Activated CD8-positive, alpha-beta T cell treated with anti-CD3 and anti-CD28 coated beads for 36 hours (primary cell): Measurements from ENCODE around the gene SH3PXD2B. TPM values are rescaled to one million over a fixed set of nuclear protein-coding genes. Genes with fewer than 3 reads are reported as not detected.

ENCODE experiments used
- ATAC-seq: fragments of 200-7000 bp; cut with Tn5 transposase; one replicate; pipeline ENCODE4 v1.10.0; 2021; ENCODE audit warnings: mild to moderate bottlenecking, moderate library complexity
- CTCF ChIA-PET: fragments of 350-600 bp; sonication (Branson Sonifier 250); formaldehyde crosslinking; loops from one replicate; lab custom pipeline; 2021; ENCODE audit warnings: antibody characterized with exemption; lab: Charles Lee
- POLR2A ChIA-PET: fragments of 350-600 bp; sonication (Branson Sonifier 250); formaldehyde crosslinking; loops from one replicate; lab custom pipeline; 2021; ENCODE audit warnings: antibody characterized with exemption; lab: Charles Lee
- DNase-seq: peaks from one replicate; pipeline ENCODE4 v3.0.0-alpha.2; 2020
- H3K27ac Mint-ChIP-seq: one replicate; pipeline ENCODE4 v1.8.0; 2021; ENCODE audit warnings: mild to moderate bottlenecking, mixed read lengths
- H3K27me3 Mint-ChIP-seq: one replicate; pipeline ENCODE4 v1.8.0; 2021; ENCODE audit warnings: mixed read lengths
- H3K36me3 Mint-ChIP-seq: one replicate; pipeline ENCODE4 v1.8.0; 2021; ENCODE audit warnings: low read depth, mixed read lengths
- H3K4me1 Mint-ChIP-seq: one replicate; pipeline ENCODE4 v1.8.0; 2021; ENCODE audit warnings: low read depth, mixed read lengths
- H3K4me3 Mint-ChIP-seq: one replicate; pipeline ENCODE4 v1.8.0; 2021; ENCODE audit warnings: mild to moderate bottlenecking, moderate library complexity, mixed read lengths
- H3K9me3 Mint-ChIP-seq: one replicate; pipeline ENCODE4 v1.8.0; 2021; ENCODE audit warnings: mixed read lengths
- intact Hi-C: fragments of 100-400 bp; cut with micrococcal nuclease; formaldehyde crosslinking; loops from one replicate; pipeline ENCODE4 v1.10.0; 2022
- total RNA-seq, 2 experiments: library from RNA; stranded (reverse); gene quantifications; one replicate each; pipeline ENCODE4 v1.2.3, GENCODE V29; 2021
- TF ChIP-seq, protein P1 (sequence below): fragments of 200-600 bp; IDR thresholded peaks from one replicate; pipeline ENCODE4 v1.8.0; 2022; ENCODE audit warnings: antibody characterized with exemption, mild to moderate bottlenecking

Gene SH3PXD2B
- total RNA-seq, 2 experiments from 2014 or later: 0.38 to 0.47 TPM

DNA sequence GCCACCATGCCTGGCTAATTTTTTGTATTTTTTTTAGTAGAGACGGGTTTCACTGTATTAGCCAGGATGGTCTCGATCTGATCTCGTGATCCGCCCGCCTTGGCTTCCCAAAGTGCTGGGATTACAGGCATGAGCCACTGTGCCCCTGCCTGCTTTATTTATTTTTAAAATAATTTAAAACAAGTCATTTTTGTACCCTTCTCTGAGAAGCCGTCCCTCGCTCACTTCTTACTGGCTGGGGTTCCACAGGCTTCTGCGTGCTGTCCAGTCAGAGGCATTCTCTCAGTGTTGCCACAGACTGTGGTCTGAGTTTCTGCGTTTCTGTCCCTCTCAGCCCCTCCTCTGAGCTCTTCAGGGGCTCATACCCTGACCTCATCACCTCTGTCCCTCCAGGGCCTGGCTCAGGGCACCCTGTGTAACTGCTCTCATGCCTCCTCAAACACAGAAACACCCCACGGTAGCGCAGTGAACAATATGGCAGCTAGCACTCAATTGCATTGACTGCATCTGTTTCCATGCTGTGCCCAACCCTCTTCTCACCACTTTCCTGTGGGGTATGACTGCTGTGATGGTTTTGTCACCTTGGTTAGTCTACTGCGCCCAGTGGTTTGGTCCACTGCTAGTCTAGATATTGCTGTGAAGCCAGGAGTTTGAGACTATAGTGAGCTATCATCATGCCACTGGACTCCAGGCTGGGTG lies 44.3 kb upstream of the SH3PXD2B start:
- ATAC-seq (no peak), DNase-seq (no peak)
- no peaks in the 10 kb centered on the region for H3K36me3 Mint-ChIP-seq
- no peaks in the 10 kb centered on the region for H3K4me1 Mint-ChIP-seq
- ChIA-PET POLR2A (no interaction called here), CTCF (interaction anchor here (1.0 to 1.8 kb wide), 2 partner anchors 19 to 216 kb away, joined by 3 to 4 read pairs; no protein-coding TSS in a partner anchor)
- H3K4me3 Mint-ChIP-seq: no peak overlapping the region
- intact Hi-C loops: no loop called here
- peaks cover 2% of the 10 kb centered on the region for H3K27me3 Mint-ChIP-seq
- H3K9me3 Mint-ChIP-seq: no peaks in the 10 kb centered on the region
- H3K27ac Mint-ChIP-seq: no peak overlapping the region
- TF ChIP-seq, protein P1, sequence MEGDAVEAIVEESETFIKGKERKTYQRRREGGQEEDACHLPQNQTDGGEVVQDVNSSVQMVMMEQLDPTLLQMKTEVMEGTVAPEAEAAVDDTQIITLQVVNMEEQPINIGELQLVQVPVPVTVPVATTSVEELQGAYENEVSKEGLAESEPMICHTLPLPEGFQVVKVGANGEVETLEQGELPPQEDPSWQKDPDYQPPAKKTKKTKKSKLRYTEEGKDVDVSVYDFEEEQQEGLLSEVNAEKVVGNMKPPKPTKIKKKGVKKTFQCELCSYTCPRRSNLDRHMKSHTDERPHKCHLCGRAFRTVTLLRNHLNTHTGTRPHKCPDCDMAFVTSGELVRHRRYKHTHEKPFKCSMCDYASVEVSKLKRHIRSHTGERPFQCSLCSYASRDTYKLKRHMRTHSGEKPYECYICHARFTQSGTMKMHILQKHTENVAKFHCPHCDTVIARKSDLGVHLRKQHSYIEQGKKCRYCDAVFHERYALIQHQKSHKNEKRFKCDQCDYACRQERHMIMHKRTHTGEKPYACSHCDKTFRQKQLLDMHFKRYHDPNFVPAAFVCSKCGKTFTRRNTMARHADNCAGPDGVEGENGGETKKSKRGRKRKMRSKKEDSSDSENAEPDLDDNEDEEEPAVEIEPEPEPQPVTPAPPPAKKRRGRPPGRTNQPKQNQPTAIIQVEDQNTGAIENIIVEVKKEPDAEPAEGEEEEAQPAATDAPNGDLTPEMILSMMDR: no peak

DNA sequence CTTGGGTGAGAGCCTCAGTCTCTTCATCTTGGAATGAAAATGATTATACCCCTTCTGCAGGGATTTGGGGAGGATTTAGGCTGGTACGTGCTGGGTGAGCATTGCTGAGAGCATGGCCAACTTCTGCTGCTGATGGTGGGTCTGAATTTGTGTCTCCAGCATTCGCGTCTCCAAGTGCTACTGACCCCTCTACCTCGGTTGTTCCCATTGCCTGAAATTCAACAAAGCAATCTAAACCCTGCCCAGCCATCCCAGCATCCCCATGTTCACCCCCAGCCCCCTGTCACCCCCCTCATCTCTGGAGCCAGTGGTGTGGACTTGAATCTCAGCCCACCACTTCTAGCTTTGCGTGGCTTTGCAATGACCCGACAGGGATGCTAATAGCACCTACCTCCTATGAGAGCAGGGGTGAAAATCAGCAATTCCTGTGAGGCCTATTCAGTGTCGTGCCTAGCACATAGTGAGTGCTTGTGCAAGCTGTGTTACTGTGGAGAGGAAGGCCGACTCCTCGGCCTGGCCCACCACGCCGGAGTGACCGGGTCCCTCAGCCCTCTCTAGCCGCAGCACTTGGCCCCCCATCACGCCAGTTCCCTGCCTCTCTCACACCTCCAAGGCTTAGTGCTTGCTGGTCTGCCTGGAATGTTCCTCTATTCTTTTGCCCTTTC lies 43.4 kb upstream of the SH3PXD2B start:
- intact Hi-C loops: no loop called here
- Mint-ChIP-seq H3K9me3 (no peaks in the 10 kb centered on the region), H3K27ac (no peak overlapping the region), H3K27me3 (peaks cover 2% of the 10 kb centered on the region), H3K4me3 (no peak overlapping the region), H3K4me1 (no peaks in the 10 kb centered on the region), H3K36me3 (no peaks in the 10 kb centered on the region)
- TF ChIP-seq, protein P1: no peak
- ChIA-PET POLR2A (no interaction called here), CTCF (no interaction called here)
- ATAC-seq (no peak), DNase-seq (no peak)

DNA sequence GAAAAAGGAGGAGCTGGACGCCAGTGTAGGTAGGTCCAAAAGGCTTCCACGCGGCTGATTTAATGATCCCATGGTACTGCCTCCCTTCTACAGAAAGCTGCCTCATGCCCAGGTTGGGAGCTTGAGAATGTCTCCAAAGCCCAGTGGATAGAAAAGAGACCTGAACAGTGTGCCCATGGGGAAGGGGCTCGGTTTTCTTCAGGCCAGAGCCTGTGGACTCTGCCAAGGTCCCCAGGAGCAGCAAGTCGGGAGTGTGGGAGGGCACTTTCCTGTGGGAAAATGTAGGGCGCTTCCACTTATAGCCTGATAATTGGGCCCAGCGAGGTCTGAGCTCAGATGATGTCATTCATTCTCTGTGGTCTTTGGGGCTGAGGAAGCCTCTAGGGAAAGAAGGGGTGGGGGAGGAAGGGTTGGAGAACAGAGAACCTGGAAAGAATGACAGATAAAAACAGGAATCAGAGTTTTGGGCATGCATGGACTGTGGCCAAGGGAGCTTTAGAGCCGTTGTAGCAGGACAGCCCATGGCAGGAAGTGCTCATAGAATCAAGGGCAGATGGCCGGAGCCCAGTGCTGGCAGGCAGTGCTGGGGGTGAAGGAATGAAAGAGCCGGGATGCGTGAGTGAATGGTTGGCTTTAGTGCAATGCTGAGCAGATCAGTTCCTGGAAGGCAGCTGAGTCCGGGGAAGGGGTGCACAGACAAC lies 42.5 kb upstream of the SH3PXD2B start:
- no peaks in the 10 kb centered on the region for H3K36me3 Mint-ChIP-seq
- ChIA-PET CTCF (interaction anchor here (0.7 to 1.8 kb wide), 2 partner anchors 45 to 200 kb away, joined by 3 to 6 read pairs; no protein-coding TSS in a partner anchor), POLR2A (no interaction called here)
- intact Hi-C loops: no loop called here
- TF ChIP-seq, protein P1: no peak
- no peak overlapping the region for H3K27ac Mint-ChIP-seq
- H3K27me3 Mint-ChIP-seq: peaks cover 2% of the 10 kb centered on the region
- no peaks in the 10 kb centered on the region for H3K4me1 Mint-ChIP-seq
- no peak overlapping the region for H3K4me3 Mint-ChIP-seq
- no peaks in the 10 kb centered on the region for H3K9me3 Mint-ChIP-seq
- DNase-seq: no peak
- ATAC-seq: no peak

DNA sequence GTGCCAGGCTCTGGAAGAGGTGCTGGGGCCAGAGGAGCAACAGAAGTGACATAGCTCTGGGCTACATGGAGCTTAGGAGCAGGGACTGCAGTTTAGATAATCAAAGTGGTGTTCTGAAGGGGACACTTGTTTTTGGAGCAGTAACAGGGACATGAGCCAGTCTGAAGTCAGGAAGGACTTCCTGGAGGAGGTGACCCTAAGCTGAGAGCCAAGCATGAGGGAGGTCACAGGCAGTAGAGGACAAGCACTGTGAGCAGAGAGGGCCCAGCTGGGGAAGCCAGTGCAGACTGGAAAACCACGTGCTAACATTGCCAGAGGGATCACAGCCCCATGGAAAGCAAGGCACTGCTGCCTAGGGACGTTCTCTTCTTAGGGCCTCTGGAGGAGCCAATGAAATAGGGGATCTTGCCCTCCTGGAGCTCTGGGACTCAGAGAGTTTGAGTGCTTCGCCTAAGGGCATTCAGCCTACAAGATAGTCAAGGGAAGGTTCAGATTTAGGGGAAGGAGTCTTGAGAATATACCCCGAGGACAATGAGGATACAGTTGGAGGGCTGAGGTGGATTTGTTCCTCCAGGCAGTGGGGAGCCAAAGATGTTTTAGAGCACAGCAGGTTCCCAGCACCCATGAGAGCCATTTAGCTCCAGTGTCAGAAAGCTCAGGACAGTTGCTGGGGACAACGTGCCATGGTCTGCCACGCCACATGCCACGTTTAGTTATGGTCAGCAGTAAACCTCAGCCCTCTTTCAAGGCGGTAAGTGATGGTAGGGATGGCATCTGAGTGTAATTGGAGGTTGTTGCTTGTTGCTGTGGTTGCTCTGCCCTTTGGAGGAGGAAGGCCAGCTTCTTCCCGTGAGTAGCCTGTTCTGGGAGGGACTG lies 40.5 kb upstream of the SH3PXD2B start:
- Mint-ChIP-seq H3K27ac (no peak overlapping the region), H3K4me1 (no peaks in the 10 kb centered on the region), H3K27me3 (peaks cover 2% of the 10 kb centered on the region), H3K36me3 (no peaks in the 10 kb centered on the region), H3K9me3 (no peaks in the 10 kb centered on the region), H3K4me3 (no peak overlapping the region)
- intact Hi-C loops: no loop called here
- TF ChIP-seq, protein P1: no peak
- DNase-seq (no peak), ATAC-seq (no peak)
- ChIA-PET CTCF (no interaction called here), POLR2A (no interaction called here)
